NCI-H2081 (cell line): Measurements from ENCODE around the gene SGF29.
"Not testable (repeated sequence)": the region's sequence is repeated elsewhere in the genome, so short reads cannot be mapped to it uniquely, and the experiment has no call there.

ENCODE experiments used
- DNase-seq, 2 experiments: peaks; one replicate each; lab custom pipeline; 2025; lab: John Stamatoyannopoulos, UW

SGF29 gene

GRCh38 chr16:28553776-28554633 lies at the start of gene SGF29:
Gene SGF29 (plus strand): TSS chr16:28553920. CDS start chr16:28581070, 27,150 bp downstream.
- DNase-seq = peak; percentile 91 to 93

- no peak for DNase-seq
These were observed 48.9 kb upstream of the SGF29 start for GRCh38 chr16:28504707-28505404.

DNA sequence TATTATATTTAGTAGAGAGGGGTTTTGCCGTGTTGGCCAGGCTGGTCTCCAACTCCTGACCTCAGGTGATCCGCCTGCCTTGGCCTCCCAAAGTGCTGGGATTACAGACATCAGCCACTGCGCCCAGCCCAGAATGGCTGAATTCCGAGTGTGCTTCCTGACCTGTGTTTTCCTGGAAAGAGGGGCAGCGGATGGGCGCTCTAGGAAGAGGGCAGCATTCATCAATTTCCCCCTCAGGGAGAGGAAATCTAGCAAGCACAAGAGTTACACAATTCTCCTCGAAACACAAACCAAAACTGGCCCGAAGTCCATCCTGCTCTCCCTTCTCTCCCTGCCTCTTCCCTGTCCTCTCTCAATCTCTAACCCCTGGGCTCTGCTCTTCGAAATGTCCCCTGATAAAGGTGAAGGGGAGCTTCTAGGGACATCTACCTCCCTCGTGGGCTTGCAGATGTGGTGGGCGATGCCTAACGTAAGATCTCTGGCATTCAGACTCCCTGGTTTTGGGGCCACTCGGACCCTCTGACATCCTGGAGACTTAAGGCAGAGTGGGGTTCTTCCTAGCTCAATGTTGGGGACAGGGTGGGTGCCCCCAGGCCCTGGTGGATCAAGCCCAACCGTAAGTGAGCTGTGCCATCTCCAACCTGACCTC lies 48.1 kb upstream of the SGF29 start:
- no peak for DNase-seq

DNA sequence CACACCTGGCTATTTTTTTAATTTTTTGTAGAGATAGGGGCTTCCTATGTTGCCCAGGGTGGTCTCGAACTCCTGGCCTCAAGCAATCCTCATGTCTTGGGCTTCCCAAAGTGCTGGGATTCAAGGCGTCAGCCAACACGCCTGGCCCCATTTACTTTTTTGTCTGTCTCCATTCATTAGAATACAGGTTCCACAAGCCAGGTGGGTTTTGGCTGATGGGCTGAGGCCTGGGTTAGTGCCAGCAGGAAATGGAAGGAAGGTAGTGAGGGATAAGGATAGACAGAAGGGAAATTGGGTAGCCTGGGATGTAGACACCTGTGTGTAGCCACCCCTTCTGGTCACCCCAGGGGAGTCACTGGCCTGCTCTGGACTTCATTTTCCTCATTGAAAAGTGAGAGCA lies 42.7 kb upstream of the SGF29 start:
- DNase-seq = no peak

DNA sequence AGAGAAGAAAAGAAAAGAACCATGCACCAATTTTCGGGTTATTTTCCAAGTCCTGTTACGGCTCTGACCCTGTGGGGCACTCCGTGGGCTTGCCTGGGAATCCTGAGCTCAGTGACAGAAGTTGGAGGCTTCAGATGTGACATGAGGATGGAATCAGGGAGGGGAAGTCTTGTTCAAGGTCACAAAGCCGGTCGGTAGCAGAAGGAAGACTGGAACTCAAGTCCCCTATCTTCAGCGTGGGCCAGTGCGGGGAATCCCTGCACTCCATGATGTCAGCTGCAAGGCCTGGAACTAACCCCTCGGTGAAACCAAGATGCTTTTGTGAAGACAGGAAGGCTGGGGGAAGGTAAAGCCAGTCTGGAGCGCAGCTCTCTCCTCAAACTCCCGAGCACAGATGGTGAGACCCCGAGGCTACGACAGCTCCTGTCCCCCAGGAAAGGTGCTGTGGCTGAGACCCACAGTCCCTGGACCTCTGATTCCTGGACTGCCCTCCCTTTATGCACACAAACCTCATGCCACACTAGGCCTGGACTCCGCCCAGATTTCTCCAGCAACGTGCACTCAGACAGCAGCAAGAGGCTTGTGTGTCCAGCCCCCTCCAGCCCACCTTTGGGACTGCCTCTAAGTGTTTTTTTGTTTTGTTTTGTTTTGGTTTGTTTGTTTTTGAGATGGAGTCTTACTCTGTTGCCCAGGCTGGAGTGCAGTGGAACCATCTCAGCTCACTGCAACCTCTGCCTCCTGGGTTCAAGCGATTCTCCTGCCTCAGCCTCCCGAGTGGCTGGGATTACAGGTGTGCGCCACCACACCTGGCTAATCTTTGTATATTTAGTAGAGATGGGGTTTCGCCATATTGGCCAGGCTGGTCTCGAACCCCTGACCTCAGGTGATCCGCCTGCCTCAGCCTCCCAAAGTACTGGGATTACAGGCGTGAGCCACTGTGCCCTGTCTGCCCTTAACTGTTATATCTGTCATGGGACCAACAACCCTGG lies 41.6 kb upstream of the SGF29 start:
- no peak for DNase-seq

DNA sequence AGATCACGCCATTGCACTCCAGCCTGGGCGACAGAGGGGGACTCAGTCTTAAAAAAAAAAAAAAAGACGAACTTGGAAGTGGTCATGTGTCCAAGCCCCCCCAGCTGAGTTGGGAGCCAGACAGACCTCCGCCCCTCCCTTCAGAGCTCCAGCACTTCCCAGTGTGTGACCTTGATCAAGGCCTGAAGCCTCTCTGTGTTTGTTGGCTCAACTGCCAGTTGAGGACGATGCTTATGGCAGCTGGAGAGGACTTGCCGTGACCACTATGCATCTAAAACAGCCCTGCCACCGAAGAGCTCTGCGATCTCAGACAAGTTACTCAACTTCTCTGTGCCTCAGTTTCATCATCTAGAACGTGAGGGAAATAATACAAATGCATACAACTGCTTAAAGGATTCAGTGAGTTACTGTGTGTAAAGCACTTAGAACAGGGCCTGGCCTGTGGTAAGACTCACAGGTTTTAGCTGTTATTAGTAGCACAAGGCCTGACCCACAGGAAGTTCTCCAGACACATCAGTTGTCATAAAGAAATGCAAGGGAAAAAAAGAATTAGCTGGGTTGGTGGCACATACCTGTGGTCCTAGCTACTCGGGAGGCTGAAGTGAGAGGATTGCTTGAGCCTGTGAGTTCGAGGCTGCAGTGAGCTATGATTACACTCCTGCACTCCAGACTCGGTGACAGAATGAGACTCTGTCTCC lies 40.1 kb upstream of the SGF29 start:
- DNase-seq = no peak

DNA sequence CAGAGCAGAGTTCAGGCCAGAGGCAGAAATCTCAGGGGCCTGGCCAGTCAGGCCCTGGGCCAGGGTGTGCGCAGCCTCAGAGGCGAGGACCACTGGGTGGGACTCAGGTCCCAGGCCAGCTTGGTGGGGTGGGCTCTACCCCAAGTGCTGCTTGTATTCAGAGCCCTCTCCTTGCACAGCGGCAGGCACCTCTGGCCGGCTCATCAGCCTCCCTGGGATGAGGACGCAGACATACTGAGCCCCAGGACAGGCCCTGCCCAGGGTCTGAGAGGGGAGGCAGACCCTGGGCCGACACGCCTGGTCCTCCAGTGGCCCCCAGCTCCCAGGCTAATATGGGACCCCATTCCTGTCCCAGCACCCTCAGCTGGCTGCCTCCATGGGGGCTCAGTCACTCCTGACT lies 39.5 kb upstream of the SGF29 start:
- DNase-seq = no peak

DNA sequence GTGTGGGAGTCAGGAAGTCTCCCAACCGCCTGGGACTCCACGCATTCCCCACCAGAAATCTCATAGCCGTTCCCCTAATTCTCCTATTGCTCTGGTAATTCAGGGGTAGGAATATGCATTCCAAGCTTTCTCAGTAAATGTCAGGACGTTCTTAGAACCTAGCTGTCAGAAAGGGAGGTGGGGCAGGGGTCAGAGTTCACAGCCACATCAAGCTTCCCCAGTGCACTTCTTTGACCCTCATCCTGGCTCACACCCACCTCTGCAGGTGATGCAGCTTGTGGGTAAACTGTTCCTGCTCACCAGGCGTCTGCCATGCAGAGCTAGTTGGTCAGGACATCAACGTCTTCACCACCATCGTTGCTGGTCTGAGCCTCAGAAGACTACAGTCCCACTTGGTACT lies 33.0 kb upstream of the SGF29 start:
- DNase-seq = no peak

GRCh38 chr16:28521436-28521835 lies 32.3 kb upstream of the SGF29 start:
- DNase-seq = no peak

DNA sequence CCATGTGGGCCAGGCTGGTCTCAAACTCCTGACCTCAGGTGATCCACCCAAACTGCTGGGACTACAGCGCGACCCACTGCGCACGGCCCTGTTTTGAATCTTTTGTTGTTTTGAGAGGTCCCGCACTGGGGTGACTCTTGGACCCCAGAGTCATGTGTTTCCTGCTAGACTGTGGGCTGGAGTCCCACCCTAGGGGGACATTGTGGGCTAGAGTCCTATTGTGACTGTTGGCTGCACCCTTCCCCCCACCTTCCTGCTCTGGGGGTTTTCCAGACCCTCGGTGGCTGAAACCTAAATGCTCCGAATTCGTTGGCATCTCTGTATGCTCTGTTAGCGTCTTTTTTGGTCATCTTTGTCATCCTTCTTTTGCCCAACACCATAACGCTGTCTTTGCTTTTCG lies 30.9 kb upstream of the SGF29 start:
- DNase-seq = no peak

DNA sequence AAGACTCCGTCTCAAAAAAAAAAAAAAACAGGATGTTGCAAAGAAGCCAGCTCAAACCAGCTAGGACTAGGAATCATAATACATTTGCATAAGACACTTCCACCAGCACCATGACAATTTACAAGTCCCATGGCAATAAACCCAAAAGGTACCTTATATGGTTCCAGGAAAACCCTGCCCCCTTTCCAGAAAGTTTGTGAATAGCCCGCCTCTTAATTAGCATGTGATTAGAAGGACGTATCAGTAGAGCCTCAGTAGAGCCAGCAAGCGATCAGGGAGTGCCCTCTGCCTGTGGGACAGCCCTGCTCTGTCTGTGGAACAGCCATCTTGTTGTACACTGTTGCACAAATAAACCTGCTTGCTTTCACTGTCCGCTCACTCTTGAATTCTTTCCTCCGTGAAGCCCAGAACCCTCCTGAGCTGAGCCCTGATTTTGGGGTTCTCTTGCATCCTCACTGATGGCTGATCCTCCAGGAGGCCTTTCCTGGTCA lies 29.0 kb upstream of the SGF29 start:
- DNase-seq = no peak

GRCh38 chr16:28526201-28527099 lies 27.3 kb upstream of the SGF29 start:
- DNase-seq = no peak

GRCh38 chr16:28527100-28527785 lies 26.5 kb upstream of the SGF29 start:
- not testable (repeated sequence) for DNase-seq

GRCh38 chr16:28527985-28528384 lies 25.7 kb upstream of the SGF29 start:
- no peak for DNase-seq

DNA sequence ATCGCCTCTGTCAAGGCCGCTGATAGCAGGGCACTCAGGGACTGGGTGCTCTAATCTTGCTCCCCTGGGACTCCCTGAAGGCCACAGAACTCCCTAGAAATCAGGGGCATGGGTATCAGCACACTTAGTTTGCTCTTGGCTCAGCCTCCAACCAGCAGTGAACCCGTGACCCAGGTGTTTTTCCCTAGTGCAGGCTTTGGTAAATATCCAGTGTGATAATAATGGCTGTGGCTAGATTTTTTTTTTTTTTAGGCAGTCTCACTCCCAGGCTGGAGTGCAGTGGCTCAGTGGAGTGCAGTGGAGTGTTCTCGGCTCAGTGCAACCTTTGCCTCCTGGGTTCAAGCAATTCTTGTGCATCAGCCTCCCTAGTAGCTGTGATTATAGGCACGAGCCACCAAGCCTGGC lies 25.3 kb upstream of the SGF29 start:
- no peak for DNase-seq

- DNase-seq = no peak
These were observed 24.6 kb upstream of the SGF29 start for GRCh38 chr16:28529124-28529523.

DNA sequence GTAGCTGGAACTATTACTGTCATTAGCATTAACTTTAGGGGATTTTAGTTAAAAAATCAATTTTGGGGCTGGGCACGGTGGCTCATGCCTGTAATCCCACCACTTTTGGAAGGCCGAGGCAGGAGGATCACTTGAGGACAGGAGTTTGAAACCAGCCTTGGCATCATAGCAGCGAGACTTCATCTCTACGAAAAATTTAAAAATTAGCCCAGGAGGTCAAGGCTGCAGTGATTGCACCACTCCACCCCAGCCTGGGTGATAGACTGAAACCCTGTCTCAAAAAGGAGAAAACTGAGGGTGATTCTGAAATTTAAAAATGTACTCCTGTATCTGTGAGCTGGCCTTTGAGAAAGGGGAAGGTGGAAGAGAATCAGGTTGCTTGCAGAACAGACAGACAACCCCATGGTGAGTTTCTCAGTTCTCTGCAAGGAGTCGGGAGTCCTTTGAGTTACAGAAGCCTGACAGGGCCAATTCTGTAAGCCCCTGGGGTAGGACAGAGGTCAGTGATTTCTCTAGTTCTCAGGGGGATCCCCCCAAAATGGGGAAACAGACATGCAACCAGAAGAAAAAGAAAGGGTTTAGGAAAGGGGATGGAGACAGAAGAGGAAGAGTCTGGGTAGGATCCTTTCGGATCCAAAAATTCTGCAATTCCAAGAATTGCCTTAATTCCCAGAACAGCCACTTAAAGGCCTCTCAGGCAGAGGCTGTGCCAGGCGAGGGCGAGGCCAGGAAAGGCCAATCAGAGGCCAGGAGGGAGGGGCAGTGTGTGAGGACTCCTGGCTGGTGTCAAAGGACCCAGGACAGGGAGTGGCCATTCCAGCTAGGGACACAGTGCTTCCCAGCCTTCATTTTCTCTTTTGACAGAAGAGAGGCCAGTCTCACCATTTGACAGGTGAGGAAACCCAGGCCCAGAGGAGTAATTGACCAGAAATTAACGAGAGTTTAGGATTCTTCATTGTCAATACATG lies 21.7 kb upstream of the SGF29 start:
- no peak for DNase-seq
